Measurements from ENCODE around the gene MPP2.

DNA sequence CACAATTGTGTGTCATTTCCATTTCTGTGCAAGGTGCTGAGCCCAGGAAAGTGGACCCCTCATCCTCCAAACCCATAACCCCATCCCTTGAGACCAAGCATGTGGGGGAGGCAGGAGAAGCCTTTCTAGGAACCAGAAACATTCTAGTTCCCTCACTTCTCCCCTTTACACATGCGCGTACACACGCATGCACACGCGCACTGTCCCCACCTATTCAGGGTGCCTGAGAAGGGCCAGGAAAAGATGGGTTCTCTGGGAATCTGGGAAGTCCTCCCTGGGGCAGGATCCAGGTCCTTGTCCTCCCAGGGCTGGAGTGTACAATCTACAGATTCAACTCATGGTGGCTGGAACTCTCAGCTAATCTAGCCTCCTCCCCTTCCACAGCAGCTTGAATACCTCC lies 32.5 kb upstream of the MPP2 start:
- no peak for TF ChIP-seq POLR2A (IDR thresholded peaks at IDR 0.05; ENCODE audit: low read depth, low read length)
- no peak for TF ChIP-seq POLR2AphosphoS5 (IDR thresholded peaks at IDR 0.05; ENCODE audit: low read depth, low read length)
- no peak for TF ChIP-seq SPI1 (IDR thresholded peaks at IDR 0.05; ENCODE audit: low read depth, low read length)
- TF ChIP-seq TAF1 (IDR thresholded peaks at IDR 0.05; ENCODE audit: low read depth, low read length) = no peak

All from GM12891 (cell line).